GM23248 (cell line): ENCODE data around the gene TMEM117. TPM values are rescaled to one million over a fixed set of nuclear protein-coding genes. Genes with fewer than 3 reads are reported as not detected.

Experiments
- DNase-seq: peaks from one replicate; pipeline ENCODE4 v3.0.0-alpha.2; 2015
- H2AFZ ChIP-seq: fragments of 200-600 bp; sonication (generic); 2 replicates; pipeline ENCODE4 v1.6.1; 2016; ENCODE audit warnings: antibody characterized with exemption
- H3F3A ChIP-seq: fragments of 200-600 bp; sonication (generic); 2 replicates; pipeline ENCODE4 v1.6.1; 2016; ENCODE audit warnings: mild to moderate bottlenecking, antibody characterized with exemption, mixed run types; ENCODE audit not compliant: insufficient read depth
- H3K27ac ChIP-seq: fragments of 200-600 bp; sonication (generic); 2 replicates; pipeline ENCODE4 v1.5.1; 2016; ENCODE audit warnings: mild to moderate bottlenecking
- H3K27me3 ChIP-seq: fragments of 200-600 bp; sonication (generic); replicated peaks from 2 replicates; pipeline ENCODE4 v1.6.1; 2016; ENCODE audit warnings: mild to moderate bottlenecking; ENCODE audit not compliant: insufficient read depth
- H3K36me3 ChIP-seq: fragments of 200-600 bp; sonication (generic); 2 replicates; pipeline ENCODE4 v1.6.1; 2016; ENCODE audit warnings: low read depth, mild to moderate bottlenecking
- H3K4me1 ChIP-seq: fragments of 200-600 bp; sonication (generic); 2 replicates; pipeline ENCODE4 v1.6.1; 2016; ENCODE audit warnings: mild to moderate bottlenecking; ENCODE audit not compliant: insufficient read depth
- H3K4me2 ChIP-seq: fragments of 200-600 bp; sonication (generic); one replicate; pipeline ENCODE4 v1.6.1; 2016; ENCODE audit warnings: mild to moderate bottlenecking; ENCODE audit not compliant: unreplicated experiment
- H3K4me3 ChIP-seq: fragments of 200-600 bp; sonication (generic); 2 replicates; pipeline ENCODE4 v1.5.1; 2016; ENCODE audit warnings: mild to moderate bottlenecking
- H3K79me2 ChIP-seq: fragments of 200-600 bp; sonication (generic); 2 replicates; pipeline ENCODE4 v1.6.1; 2016; ENCODE audit warnings: mild to moderate bottlenecking; ENCODE audit not compliant: insufficient read depth
- H3K9ac ChIP-seq: fragments of 200-600 bp; sonication (generic); 2 replicates; pipeline ENCODE4 v1.6.1; 2016; ENCODE audit warnings: mild to moderate bottlenecking
- H3K9me2 ChIP-seq: fragments of 200-600 bp; sonication (generic); 2 replicates; pipeline ENCODE4 v1.6.1; 2016; ENCODE audit warnings: mixed run types, mild to moderate bottlenecking, moderate library complexity; ENCODE audit not compliant: insufficient read depth
- H3K9me3 ChIP-seq: fragments of 200-600 bp; sonication (generic); one replicate; pipeline ENCODE4 v1.6.1; 2017; ENCODE audit warnings: low read depth
- H4K20me1 ChIP-seq: fragments of 200-600 bp; sonication (generic); 2 replicates; pipeline ENCODE4 v1.6.0; 2016; ENCODE audit not compliant: insufficient read depth
- EZH2 ChIP-seq: fragments of 200-600 bp; sonication (generic); IDR thresholded peaks from 2 replicates; pipeline ENCODE4 v1.6.1; 2018; ENCODE audit warnings: antibody characterized with exemption, mild to moderate bottlenecking; ENCODE audit not compliant: insufficient read depth, poor library complexity, severe bottlenecking
- EZH2phosphoT487 ChIP-seq: fragments of 200-600 bp; sonication (generic); IDR thresholded peaks from 2 replicates; pipeline ENCODE4 v1.6.1; 2018; ENCODE audit warnings: antibody characterized with exemption, moderate library complexity, mild to moderate bottlenecking, low read depth; ENCODE audit not compliant: insufficient read depth
- WGBS, 2 experiments: methylation state at CpG; one replicate each; pipeline ENCODE4 v1.1.6; 2015 to 2017; ENCODE audit warnings: low lambda C conversion rate in 2 of 2, low coverage in 1 of 2; ENCODE audit errors: missing lambda C conversion rate in 2 of 2; 5-methylcytosine and 5-hydroxymethylcytosine counted together
- in situ Hi-C: fragments of 300-500 bp; cut with MboI; formaldehyde crosslinking; loops from 2 replicates; pipeline ENCODE4 v1.15.0; 2020
- polyA plus RNA-seq: library from polyadenylated mRNA; unstranded; fragments of >200 nt; fragmentation: Nextera tagmentation; extraction: Ambion mirVana; gene quantifications from 2 replicates; pipeline ENCODE4 v1.2.1, GENCODE V29; 2016
- total RNA-seq: library from RNA; depleted of rRNA; stranded (reverse); fragments of >200 nt; shearing (Covaris generic); gene quantifications from 2 replicates; pipeline ENCODE4 v1.2.3, GENCODE V29; 2014

The TMEM117 gene
- total and polyA plus RNA-seq, 2 experiments from 2014 or later, result 12.1 to 19.1 TPM

DNA sequence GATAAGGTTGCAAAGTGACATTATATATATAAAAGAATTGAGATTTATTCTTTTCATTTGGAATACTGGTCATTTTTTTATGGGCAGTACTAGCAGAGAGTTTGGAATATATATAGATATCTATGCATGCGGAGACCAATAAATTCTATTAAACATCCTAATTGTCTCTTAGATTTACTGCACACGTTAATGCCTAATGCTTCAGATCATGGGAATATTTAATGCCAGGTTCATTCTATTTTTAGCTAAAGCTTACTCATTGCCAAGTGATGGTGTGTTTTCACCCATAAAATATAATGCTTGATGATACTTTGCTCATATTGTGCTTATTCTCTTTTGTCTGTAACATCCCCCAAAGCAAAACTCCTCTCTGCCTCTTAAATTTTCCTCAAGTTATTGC, 264.4 kb downstream of the TMEM117 start:
- Histone ChIP-seq H3K9me3 (no peaks in the 10 kb centered on the region), H3K9me2 (no peaks in the 10 kb centered on the region), H3K4me3 (no peak overlapping the region), H3K4me2 (no peak overlapping the region), H3K27ac (no peak overlapping the region), H4K20me1 (no peaks in the 10 kb centered on the region), H2AFZ (no peak overlapping the region), H3K79me2 (no peaks in the 10 kb centered on the region), H3K27me3 (no peaks in the 10 kb centered on the region), H3K36me3 (no peaks in the 10 kb centered on the region), H3K4me1 (no peaks in the 10 kb centered on the region), H3F3A (no peaks in the 10 kb centered on the region), H3K9ac (no peak overlapping the region)
- DNase-seq, result no peak
- in situ Hi-C loops, result no loop called here
- TF ChIP-seq EZH2, result no peak
- TF ChIP-seq EZH2phosphoT487, result no peak
- WGBS, 2 experiments, result 84% methylated on average over 2 of the region's 2 CpGs

DNA sequence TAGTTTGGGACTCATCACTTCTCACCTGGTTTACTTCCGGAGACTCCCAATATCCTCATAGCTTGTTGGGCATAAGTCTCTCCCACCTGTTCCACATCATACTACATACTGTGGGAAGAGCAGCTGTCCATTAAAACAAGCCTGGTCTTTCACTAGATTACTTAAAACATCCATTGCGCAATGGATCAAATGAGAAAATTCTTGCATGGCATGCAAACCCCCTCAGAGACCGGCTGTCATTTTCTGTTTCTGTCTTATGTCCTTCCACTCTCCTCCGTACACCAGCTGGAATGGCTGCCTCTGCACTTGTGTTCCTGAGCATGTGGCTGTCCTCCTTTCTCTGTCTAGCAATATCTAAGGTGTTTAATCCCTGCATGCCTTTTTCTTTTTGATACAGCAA, 265.6 kb downstream of the TMEM117 start:
- no peak overlapping the region for H3K4me3 ChIP-seq
- no peaks in the 10 kb centered on the region for H3K27me3 ChIP-seq
- no peak for DNase-seq
- H2AFZ ChIP-seq, result no peak overlapping the region
- no peak overlapping the region for H3K27ac ChIP-seq
- no peaks in the 10 kb centered on the region for H3K9me3 ChIP-seq
- in situ Hi-C loops, result no loop called here
- H3K4me2 ChIP-seq, result no peak overlapping the region
- H3K9ac ChIP-seq, result no peak overlapping the region
- no peaks in the 10 kb centered on the region for H3K9me2 ChIP-seq
- H3F3A ChIP-seq, result no peaks in the 10 kb centered on the region
- no peaks in the 10 kb centered on the region for H3K79me2 ChIP-seq
- no peaks in the 10 kb centered on the region for H3K4me1 ChIP-seq
- no peaks in the 10 kb centered on the region for H3K36me3 ChIP-seq
- no peaks in the 10 kb centered on the region for H4K20me1 ChIP-seq
- TF ChIP-seq EZH2phosphoT487 (no peak), EZH2 (no peak)
- 35 to 43% methylated on average over 4 of the region's 4 CpGs for WGBS, 2 experiments

DNA sequence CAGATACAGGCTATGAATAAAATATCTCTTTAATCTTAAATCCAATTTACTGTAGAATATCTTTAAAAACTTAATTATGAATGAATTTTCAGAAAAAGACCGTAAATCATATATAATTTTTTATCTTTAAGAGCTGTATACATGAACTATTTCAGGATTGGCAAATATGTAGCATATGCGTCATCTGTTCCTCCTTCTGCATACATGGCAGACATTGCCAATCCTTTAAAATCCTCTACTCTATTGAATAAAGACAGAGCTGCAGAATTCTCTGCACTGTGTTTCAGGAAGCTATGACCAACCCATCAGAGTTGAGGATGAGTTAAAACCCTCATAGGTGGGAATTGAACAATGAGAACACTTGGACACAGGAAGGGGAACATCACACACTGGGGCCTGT, 279.0 kb downstream of the TMEM117 start:
- no peaks in the 10 kb centered on the region for H4K20me1 ChIP-seq
- H3K27me3 ChIP-seq, result no peaks in the 10 kb centered on the region
- no peaks in the 10 kb centered on the region for H3K36me3 ChIP-seq
- in situ Hi-C loops, result no loop called here
- WGBS, 2 experiments, result 67 to 72% methylated on average over 2 of the region's 2 CpGs
- no peaks in the 10 kb centered on the region for H3K9me2 ChIP-seq
- H3F3A ChIP-seq, result no peaks in the 10 kb centered on the region
- H3K4me3 ChIP-seq, result no peak overlapping the region
- H3K4me1 ChIP-seq, result 0 out of 2 replicates have a peak, but pooled peaks cover 5% of the 10 kb centered on the region
- no peak for DNase-seq
- H3K79me2 ChIP-seq, result no peaks in the 10 kb centered on the region
- no peak for TF ChIP-seq EZH2
- no peak for TF ChIP-seq EZH2phosphoT487
- H3K27ac ChIP-seq, result no peak overlapping the region
- H3K9ac ChIP-seq, result no peak overlapping the region
- H3K4me2 ChIP-seq, result no peak overlapping the region
- H2AFZ ChIP-seq, result no peak overlapping the region
- H3K9me3 ChIP-seq, result no peaks in the 10 kb centered on the region

DNA sequence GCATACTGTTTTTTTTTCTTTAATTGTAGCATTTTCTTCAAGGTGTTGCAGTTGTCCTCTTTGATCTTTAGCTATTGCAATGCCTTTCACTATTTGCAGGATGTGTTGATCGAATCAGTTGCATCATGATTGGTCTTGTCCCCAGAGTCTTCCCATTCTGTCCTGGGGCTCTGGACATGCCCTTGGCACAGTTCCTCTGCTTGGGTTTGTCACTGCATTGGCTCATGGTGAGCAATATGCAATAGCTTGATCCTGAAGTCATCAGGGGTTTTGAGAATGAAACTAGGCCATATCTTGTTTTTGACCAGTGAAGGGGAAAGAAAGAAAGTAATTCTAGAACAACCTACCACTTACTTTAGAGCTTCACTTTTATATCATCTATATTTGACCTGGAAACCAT, 281.5 kb downstream of the TMEM117 start:
- Histone ChIP-seq H3K9me3 (no peaks in the 10 kb centered on the region), H3K4me2 (no peak overlapping the region), H3K36me3 (no peaks in the 10 kb centered on the region), H4K20me1 (no peaks in the 10 kb centered on the region), H3K4me1 (0 out of 2 replicates have a peak, but pooled peaks cover 5% of the 10 kb centered on the region), H3K27ac (no peak overlapping the region), H2AFZ (no peak overlapping the region), H3K79me2 (no peaks in the 10 kb centered on the region), H3F3A (no peaks in the 10 kb centered on the region), H3K4me3 (no peak overlapping the region), H3K9ac (no peak overlapping the region), H3K9me2 (no peaks in the 10 kb centered on the region), H3K27me3 (no peaks in the 10 kb centered on the region)
- in situ Hi-C loops, result no loop called here
- WGBS, 2 experiments, result 79 to 80% methylated on average over 1 of the region's 1 CpG
- DNase-seq, result peak; percentile 53
- TF ChIP-seq EZH2 (no peak), EZH2phosphoT487 (no peak)

DNA sequence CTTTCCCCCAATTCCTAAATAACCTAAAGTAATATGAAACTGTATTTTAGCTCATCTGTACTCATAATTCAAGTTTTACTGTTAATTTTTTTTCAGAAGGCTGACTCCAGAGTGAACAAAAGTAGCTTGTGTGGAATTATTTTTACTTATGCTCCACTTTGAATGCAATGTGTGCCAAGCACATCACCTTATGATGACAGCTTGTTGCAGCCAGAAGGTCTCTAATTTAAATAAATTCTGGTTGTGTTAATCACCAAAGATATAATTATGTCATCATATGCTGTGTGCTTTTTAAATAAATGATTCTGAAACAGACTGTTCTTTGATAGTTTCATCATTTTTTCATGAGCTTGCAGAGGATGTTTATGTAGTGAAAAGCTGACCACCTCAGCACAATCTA, 283.1 kb downstream of the TMEM117 start:
- no peaks in the 10 kb centered on the region for H3F3A ChIP-seq
- no peaks in the 10 kb centered on the region for H3K9me2 ChIP-seq
- no peak overlapping the region for H3K4me2 ChIP-seq
- no peaks in the 10 kb centered on the region for H3K27me3 ChIP-seq
- no peaks in the 10 kb centered on the region for H3K9me3 ChIP-seq
- H3K36me3 ChIP-seq, result no peaks in the 10 kb centered on the region
- no peak overlapping the region for H3K9ac ChIP-seq
- H4K20me1 ChIP-seq, result no peaks in the 10 kb centered on the region
- H3K79me2 ChIP-seq, result no peaks in the 10 kb centered on the region
- TF ChIP-seq EZH2phosphoT487 (no peak), EZH2 (no peak)
- H2AFZ ChIP-seq, result no peak overlapping the region
- no peak overlapping the region for H3K4me3 ChIP-seq
- in situ Hi-C loops, result no loop called here
- DNase-seq, result no peak
- no peak overlapping the region for H3K27ac ChIP-seq
- H3K4me1 ChIP-seq, result 0 out of 2 replicates have a peak, but pooled peaks cover 5% of the 10 kb centered on the region
